Fibroblast of skin of left biceps (primary cell): ENCODE measurements around the gene UVRAG.
"Not testable (repeated sequence)": the region's sequence is repeated elsewhere in the genome, so short reads cannot be mapped to it uniquely, and the experiment has no call there.

Source experiments
- DNase-seq, 2 experiments: peaks; one replicate each; pipeline ENCODE4 v3.0.0-alpha.2; 2013; ENCODE audit warnings: low read depth in 2 of 2

Gene UVRAG

DNA sequence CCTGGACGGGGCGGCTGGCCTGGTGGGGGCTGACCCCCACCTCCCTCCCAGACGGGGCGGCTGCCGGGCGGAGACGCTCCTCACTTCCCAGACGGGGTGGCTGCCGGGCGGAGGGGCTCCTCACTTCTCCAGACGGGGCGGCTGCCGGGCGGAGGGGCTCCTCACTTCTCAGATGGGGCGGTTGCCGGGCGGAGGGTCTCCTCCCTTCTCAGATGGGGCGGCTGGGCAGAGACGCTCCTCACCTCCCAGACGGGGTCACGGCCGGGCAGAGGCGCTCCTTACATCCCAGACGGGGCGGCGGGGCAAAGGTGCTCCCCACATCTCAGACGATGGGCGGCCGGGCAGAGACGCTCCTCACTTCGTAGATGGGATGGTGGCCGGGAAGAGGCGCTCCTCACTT lies 62.9 kb downstream of the UVRAG start:
- DNase-seq, result not testable (repeated sequence)

DNA sequence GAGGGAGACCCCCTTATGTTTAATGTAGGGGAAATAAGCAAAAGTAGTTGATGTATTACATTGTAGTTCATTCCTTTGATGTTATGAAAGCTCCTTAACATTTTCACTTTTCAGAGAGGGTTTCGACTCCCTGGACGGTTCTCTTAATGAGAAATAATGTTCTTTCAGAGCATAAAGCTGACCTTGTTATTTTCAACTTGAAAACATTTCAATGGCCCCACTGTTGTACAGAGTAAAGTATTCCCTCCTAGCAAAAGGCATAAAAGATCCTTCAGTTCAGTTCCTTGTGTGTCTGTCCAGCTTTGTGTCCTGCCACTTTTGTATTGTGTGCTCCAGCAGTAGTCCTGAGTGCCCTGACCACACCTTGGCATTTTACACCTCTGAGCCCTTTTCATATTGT lies 63.9 kb downstream of the UVRAG start:
- no peak for DNase-seq

DNA sequence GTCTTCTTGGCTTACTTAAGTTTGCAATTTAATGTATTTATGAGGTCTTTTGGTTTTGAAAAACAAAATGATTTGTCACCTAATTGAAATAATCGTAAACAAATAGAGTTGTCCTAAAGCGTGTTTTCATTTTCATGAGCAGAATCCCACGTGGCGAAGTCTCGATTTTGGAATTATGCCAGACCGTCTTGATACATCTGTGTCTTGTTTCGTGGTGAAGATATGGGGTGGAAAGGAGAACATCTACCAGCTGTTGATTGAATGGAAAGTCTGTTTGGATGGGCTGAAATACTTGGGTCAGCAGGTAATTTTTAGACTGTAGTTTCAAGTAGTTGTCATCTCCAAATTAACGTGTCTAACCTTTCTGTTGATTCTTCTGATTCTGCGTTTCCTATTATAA lies 64.7 kb downstream of the UVRAG start:
- no peak for DNase-seq

DNA sequence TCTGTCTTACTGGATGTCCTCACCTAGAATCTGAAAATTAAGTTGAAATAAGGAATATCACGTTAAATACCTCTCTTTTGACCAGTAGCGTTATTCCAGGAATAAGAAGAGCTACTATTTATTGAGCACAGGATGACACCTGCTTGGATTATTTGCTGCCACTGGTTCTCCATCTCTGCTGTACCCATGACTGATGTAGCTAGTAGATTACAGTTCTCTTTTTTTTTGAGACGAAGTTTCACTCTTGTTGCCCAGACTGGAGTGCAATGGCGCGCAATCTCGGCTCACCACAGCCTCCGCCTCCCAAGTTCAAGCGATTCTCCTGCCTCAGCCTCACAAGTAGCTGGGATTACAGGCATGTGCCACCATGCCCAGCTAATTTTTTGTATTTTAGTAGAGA lies 65.3 kb downstream of the UVRAG start:
- DNase-seq, result not testable (repeated sequence)

DNA sequence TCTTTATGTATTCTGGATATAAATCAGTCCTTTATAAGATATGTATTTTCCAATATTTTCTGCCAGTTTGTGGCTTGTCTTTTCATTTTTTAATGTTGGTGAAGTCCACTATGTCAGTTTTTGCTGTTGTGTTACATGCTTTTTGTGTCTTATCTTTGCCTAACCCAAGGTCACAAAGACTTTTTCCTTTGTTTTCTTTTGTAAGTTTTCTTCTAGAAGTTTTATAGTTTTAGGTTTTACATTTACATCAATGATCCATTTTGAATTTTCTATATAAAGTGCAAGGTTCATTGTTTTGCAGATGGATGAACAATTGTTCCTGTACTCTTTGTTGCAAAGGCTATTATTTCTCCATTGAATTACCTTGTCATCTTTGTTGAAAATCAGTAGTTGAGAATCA lies 69.3 kb downstream of the UVRAG start:
- DNase-seq, result no peak

DNA sequence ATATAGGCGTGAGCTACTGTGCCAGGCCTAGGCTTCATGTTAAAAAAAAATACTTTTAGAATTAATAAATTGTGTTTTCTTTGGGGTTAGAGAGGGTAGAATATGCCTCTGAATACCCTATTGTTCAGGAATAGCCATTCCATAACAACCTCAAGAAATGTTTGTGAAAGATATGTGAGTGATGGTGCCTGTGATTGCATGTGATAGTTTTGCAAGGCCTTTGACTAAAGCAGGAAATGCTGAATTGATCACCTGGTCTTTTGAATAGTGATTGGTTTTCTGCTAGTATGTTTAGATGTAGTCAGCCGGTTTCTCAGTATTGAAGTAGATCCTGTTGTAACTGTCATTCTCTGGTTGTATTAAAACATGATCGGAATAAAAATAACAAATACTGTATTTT lies 73.4 kb downstream of the UVRAG start:
- no peak for DNase-seq

DNA sequence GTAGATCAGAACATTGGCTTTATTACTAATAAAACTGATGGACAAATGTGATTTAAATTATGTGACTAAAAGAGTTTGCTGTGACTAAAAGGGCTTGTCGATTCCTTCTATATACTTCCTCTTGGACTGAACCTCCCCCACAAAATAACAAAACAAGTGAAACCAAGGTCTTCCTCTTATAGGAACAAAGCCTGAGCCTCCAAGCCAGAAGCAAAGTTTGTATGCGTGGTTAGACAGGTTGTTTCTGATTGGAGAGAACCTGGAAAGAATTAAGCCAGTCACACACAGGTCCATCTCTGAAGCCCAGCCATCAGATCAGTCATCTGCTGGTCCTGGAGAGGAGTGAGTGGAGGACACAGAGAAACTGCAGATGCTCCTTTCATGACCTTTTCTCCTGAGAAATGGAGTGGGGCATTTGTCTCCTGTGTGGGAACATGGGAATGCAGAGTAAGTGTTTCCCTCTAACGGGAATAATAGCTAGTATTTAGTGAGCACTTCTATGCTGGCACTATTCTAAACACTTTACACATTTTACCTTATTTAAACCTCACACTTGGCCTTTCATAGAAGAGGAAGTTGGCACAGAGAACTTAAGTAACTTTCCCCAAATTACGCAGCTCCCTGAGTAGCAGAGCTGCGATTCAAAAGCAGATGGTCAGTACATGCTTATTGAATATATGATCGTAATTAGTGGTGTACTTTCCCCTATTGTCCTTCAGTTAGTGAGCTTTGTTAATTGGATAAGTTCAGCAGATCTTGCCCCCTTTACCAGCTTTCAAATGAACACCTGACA lies 77.1 kb downstream of the UVRAG start:
- no peak for DNase-seq

DNA sequence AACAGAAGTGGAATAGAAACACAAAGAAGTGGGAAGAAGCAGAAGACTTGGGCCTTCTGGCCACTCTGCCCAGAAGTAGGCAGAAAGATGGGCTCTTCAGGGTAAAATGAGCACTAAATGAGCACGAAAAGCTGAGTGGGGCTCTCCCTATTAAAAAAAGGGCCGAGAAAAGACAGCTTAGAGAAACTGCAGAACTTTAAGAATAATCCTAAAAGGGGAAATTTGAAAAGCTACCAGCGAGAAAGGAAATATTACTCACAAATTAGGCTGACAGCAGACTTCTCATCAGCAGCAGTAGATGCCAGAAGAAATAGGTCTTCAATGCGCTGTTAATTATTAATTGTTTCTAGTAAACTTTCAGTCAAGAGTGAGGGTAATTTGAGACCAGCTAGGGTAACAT lies 78.2 kb downstream of the UVRAG start:
- no peak for DNase-seq

DNA sequence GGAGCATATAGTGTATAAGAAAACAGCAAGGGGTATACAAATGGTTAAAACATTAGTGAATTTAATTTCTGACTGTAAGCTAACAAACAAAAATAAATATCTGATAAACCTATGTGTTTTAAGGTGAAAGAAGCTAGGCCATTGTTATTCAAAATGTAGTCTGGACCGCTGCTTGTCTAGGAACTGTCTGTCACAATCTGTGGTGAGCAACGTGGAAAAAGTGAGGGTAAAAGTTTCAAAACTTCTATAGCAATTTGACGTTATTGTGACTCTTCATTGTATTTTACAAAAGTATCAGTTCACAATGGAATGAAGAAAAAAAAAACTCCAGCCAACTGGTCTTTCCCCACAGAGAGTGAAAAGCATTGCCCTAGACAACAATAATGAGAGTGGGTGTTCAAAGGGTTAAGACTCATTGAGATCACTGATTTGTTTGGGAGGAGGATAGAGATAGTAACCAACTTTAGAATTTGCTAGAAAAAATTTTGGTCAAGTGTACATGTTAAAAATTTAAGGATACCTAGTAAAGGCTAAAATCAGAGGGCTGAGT lies 79.1 kb downstream of the UVRAG start:
- DNase-seq, result no peak

DNA sequence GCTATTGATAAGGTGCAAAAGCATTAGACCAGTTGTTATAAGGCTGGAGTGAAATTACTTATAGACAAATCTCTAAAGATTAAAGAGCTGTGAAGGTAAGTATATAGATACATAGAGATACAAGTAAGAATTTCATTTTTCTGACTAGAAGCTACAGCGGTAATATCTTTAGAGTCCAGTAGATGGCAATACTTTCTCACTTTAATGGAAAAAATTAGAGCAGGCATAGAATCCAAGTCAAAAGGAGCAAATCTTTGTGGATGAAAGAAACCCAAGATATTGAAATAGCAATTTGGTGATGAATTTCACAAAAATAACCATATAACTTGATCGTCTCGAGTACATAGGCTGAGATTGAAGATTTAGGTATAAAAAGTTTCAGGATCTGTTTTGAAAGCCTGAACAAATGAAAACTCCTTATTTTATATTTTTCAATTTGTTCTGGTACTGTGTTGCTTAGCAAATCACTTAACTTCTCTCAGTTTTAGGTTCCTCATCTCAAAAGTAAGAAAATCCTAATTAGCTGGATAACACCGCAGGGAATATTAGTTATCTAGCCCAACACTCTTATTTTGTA lies 81.9 kb downstream of the UVRAG start:
- peak; percentile 13 to 26 for DNase-seq

DNA sequence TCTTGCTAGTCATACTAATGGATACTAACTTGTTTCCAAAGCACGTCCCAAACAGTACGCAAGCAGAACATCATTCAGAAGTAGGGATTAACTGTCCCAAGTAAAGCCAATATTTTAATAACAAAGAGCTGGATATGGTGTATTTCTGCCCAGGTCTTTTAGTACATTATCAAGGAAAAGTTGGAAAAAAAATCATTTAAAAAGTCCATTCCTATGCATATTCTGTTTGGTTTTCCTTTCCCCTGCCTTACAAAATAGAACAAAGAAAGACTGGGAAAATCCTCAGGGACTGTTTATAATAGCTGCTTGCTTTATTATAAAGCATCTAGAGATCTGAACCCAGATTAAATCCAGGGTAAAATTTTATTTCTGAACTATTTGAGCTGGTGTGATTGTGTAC lies 83.9 kb downstream of the UVRAG start:
- DNase-seq, result no peak

DNA sequence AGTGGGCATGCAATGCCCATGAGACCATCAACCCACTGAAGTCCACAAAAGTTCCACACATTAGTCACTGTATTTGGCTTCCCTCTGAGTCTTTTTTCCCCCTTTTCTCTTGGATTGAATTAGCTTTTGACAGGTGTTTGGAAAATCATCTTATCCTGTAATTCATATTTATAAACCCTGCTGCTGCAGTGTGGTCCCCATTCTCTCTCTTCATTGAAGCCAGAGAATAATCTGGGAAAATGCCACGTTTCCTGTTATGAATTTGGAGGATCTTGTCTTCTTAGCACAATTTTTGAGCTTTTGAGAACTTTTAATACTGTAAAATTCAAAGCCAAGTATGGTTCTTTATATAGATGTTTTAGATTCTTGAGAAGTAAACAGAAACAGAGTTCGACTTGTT lies 84.8 kb downstream of the UVRAG start:
- DNase-seq, result no peak

DNA sequence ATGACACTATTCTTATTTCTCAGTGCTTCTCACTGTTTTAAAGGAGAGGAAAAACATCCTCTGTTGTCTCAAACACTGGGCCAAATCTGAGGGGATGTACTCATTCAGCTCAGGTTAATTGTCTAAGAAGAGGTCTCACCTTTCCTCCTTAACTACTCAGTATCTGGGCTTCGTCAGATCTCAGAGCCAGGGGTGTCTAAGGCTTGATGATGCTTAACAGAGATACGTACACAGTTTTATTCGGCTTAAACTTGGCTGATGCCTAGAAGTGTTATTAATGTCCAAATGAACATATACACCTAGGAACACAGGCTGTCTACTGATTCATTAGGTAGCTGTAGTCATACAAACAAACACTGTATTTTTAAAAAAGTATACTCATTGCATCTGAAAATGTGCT lies 85.8 kb downstream of the UVRAG start:
- no peak for DNase-seq

DNA sequence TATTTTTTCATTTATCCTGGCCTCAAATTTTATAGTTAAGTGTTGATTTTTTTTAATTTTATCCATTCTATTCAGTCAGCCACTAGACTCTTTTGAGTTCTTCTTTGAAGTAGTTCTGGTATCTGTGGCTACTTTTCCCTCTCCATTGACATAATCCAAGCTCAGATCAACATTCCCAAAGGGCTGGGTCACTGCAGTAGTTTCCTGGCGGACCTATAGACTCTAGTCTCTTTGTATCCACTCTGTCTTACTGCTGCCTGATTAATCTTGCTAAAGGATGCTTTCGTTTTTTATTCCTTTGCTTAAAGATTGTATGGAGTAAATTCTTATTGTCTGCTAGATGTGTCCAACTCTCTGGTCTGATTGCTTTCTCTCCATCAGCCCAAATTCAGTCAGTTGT lies 87.6 kb downstream of the UVRAG start:
- DNase-seq, result no peak

DNA sequence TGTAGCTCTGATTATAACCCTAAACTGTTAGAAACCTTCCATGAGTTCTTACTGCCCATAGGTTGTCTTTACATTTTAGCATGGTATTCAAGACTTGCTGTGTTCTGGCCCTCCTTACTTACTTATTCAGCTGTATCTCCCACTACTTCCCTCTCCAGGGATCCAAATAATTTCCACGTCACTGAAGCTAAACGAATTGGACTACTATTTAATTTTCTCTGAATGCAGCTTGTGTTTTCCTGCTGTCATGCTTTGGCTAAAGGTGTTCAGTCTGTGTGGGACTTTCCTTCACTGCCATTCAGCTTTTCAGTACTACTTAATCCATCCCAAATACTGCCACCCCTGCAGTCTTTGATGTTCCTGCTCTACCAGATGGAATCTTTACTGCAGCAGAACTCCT lies 88.3 kb downstream of the UVRAG start:
- DNase-seq, result no peak

DNA sequence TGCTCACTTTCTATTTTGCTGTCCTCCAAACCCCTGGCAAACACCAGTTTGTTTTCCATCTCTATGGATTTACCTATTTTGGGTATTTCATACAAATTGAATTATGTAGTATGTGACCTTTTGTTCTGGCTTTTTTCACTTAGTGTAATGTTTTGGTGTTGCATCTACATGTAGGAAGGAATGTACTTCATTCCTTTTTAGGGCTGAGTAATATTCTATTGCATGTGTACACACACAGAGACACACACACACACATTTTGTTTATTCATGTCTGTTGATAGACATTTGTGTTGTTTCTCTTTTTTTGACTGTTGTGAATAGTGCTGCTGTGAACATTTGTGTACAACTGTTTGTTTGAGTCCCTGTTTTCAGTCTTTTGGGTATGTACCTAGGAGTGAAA lies 90.4 kb downstream of the UVRAG start:
- DNase-seq, result no peak

DNA sequence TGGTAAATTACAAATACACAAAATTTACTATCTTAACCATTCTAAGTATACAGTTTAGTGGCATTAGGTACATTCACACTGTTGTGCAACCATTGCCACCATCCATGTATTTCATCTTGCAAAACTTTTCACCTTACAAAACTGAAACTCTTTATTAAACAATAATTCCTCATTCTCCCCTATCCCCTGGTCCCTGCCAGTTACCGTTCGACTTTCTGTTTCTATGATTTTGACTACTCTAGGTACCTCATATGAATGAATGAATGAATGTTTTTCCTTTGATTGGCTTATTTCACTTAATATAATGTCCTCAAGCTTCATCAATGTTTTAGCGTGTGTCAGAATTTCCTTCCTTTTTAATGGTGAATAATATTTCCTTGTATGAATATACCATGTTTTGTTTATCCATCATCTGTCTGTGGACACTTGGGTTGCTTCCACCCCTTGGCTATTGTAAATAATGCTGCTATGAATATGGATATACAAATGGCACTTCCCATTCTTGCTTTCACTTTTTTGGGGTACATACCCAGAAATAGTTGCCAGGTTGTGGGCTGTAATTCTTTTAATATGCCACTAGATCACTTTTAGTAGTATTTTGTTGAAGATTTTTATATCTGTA lies 93.0 kb downstream of the UVRAG start:
- no peak for DNase-seq

DNA sequence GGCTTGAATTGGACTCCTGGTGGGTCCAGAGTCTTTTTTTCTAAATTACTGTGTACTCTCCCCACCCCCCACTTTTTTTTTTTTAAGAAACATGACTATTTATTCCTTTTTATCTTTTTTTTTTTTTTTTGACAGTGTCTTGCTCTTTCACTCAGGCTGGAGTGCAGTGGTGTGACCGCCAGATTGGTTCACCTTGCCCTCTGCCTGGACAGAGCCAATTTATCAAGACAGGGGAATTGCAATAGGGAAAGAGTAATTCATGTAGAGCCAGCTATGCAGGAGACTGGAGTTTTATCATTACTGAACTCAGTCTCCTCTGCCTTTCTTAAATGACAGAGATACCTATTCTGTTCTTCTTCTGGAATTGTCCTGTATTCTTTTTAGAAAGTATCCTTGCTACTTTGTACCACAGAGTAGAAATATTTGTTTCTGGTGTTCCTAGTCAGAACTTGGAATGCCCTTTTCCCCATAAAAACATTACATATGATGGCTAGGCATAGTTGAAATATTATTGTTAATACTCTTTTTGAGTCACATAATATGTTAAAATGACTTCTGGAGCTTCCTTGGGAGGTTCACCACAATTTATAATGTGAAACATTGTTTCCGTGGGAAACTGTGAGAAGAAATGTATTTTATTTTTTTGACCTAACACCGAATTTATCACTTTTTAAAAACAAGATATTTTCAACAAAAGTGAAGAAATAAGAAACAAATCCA lies 95.6 kb downstream of the UVRAG start:
- DNase-seq, result no peak

DNA sequence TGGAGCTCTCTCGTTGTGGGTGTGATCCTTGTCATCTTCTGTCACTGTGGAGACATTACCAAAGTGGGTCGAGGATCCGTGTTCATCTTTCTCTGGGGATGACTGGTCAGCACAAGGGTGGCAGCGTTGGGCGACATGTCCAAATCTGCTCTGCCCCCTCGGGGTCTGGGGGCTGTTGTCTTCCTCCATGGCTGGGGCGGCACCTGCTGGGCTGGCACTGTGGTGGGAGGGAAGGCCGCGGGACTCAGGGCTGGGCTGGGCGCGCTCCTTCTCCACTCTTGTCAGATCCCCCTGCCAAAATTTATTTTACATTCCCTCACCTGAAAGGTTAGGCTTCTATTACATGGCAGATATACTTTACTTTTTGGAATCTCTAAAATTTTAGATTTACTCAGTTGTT lies 96.4 kb downstream of the UVRAG start:
- DNase-seq, result no peak

DNA sequence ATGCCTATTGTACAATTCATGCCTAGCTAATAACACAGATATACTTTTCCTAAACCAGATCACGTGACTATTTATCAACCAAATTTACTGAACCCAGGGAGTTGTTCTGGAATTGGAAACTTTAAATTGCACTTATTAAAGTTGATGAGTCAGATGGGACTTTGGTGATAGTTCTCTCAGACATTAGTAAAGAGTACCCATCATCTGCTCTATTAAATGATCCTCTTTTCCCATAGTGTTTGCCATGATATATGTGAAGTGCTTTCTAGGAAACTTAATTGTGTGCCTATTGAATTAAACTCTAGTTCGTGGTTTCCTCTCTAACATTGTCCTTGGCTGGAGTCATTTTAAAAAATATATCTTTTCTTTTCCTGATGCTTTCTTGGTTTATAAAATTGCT lies 99.0 kb downstream of the UVRAG start:
- DNase-seq, result no peak

DNA sequence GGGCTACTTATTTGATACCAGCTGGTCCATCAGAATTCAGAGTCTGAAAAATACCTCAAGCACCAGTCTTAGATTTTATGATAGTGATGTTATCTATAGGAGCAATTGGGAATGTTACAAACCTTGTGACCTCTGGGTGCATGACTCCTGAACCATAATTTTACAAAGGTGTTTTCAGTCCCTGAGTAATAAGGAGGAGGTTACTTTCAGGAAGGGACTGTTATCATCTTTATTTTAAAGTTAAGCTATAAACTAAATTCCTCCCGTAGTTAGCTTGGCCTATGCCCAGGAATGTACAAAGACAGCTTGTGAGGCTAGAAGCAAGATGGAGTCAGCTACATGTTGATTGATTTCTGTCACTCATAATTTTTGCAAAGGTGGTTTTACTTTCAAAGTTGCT lies 101.9 kb downstream of the UVRAG start:
- no peak for DNase-seq

DNA sequence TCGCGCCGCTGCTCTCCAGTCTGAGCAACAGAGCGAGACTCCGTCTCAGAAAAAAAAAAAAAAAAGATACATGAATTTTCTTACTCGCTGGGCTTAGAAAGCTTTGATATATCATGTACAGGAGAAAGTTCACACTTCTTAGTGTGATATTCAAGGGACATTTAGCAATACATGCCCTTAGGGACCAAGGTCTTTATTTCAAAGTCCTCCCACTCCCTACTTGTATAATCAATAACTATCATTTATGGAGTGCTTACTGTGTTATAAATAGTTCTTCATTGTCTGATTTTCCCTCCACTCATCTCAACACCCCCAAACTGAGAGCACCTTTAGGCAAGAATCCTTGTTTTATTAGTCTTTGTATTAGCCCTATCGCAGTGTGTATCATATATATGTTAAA lies 103.3 kb downstream of the UVRAG start:
- no peak for DNase-seq
